ENCODE data around the gene FTSJ3. TPM values are rescaled to one million over a fixed set of nuclear protein-coding genes. Genes with fewer than 3 reads are reported as not detected.

FTSJ3 gene
- total RNA-seq, 1 experiment from 2014 or later = 82.4 TPM

DNA sequence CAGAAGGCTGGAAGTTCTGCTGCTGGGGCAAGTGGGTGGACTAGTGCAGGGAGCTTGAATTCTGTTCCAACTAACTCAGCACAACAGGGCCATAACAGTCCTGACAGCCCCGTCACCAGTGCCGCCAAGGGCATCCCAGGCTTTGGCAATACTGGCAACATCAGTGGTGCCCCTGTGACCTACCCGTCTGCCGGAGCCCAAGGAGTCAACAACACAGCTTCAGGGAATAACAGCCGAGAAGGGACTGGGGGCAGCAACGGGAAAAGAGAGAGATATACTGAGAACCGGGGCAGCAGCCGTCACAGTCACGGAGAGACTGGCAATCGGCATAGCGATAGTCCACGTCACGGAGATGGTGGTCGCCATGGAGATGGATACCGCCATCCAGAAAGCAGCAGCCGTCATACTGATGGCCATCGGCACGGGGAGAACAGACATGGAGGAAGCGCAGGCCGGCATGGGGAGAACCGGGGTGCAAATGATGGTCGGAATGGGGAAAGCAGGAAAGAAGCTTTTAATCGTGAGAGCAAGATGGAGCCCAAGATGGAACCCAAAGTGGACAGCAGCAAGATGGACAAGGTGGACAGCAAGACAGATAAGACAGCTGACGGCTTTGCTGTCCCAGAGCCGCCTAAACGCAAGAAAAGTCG, 9.6 kb downstream of the FTSJ3 start:
- no peaks in the 10 kb centered on the region for H3K9me2 ChIP-seq (replicated peaks; ENCODE audit: low read length)
- ChIA-PET CTCF (no interaction called here), POLR2A (ENCODE audit: unreplicated experiment) (no interaction called here)
- intact Hi-C loops (cut with micrococcal nuclease) = no loop called here
- H3F3A ChIP-seq (ENCODE audit: low read length, unreplicated experiment) = peaks cover 12% of the 10 kb centered on the region
- H3K9me3 ChIP-seq (ENCODE audit: low read length) = no peaks in the 10 kb centered on the region
- H3K36me3 ChIP-seq (ENCODE audit: low read depth, low read length) = peaks cover 93% of the 10 kb centered on the region
- no peak overlapping the region for H3K4me2 ChIP-seq (ENCODE audit: low read length)
- no peaks in the 10 kb centered on the region for H3K27me3 ChIP-seq (ENCODE audit: low read length)
- 0 out of 2 replicates have a peak, but pooled peaks cover 7% of the 10 kb centered on the region for H4K20me1 ChIP-seq (ENCODE audit: low read length)
- H2AFZ ChIP-seq (ENCODE audit: low read length) = no peak overlapping the region
- no peak overlapping the region for H3K27ac ChIP-seq (ENCODE audit: low read length)
- peaks cover 10% of the 10 kb centered on the region; the same call in 1 of the 2 replicates for H3K79me2 ChIP-seq (ENCODE audit: low read length)
- H3K4me1 ChIP-seq (ENCODE audit: insufficient read depth, low read length) = no peaks in the 10 kb centered on the region
- TSS peak; percentile 39 for BruUV-seq (replicated peaks)
- ATAC-seq (no peak), DNase-seq (no peak)
- TF ChIP-seq EZH2 (IDR thresholded peaks at IDR 0.05; ENCODE audit: low read length, unreplicated experiment) = no peak
- no peak for TF ChIP-seq EZH2phosphoT487 (IDR thresholded peaks at IDR 0.05; ENCODE audit: borderline replicate concordance, low read length)
- TF ChIP-seq, protein P1, sequence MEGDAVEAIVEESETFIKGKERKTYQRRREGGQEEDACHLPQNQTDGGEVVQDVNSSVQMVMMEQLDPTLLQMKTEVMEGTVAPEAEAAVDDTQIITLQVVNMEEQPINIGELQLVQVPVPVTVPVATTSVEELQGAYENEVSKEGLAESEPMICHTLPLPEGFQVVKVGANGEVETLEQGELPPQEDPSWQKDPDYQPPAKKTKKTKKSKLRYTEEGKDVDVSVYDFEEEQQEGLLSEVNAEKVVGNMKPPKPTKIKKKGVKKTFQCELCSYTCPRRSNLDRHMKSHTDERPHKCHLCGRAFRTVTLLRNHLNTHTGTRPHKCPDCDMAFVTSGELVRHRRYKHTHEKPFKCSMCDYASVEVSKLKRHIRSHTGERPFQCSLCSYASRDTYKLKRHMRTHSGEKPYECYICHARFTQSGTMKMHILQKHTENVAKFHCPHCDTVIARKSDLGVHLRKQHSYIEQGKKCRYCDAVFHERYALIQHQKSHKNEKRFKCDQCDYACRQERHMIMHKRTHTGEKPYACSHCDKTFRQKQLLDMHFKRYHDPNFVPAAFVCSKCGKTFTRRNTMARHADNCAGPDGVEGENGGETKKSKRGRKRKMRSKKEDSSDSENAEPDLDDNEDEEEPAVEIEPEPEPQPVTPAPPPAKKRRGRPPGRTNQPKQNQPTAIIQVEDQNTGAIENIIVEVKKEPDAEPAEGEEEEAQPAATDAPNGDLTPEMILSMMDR (conservative IDR thresholded peaks at IDR 0.05; ENCODE audit: low read depth, low read length) = no peak
- H3K9ac ChIP-seq (ENCODE audit: low read length) = no peak overlapping the region
- no peak overlapping the region for H3K4me3 ChIP-seq (ENCODE audit: low read length)

GRCh38 chr17:63816669-63817068, 10.8 kb downstream of the FTSJ3 start:
- CTCF ChIA-PET = no interaction called here
- H3F3A ChIP-seq (ENCODE audit: low read length, unreplicated experiment) = peaks cover 12% of the 10 kb centered on the region
- no peak for ATAC-seq

More at GRCh38 chr17:63816669-63817068, 10.8 kb downstream of the FTSJ3 start:
- Histone ChIP-seq H3K36me3 (ENCODE audit: low read depth, low read length) (peaks cover 91% of the 10 kb centered on the region), H3K9me3 (ENCODE audit: low read length) (no peaks in the 10 kb centered on the region), H3K4me1 (ENCODE audit: insufficient read depth, low read length) (no peaks in the 10 kb centered on the region), H3K9me2 (replicated peaks; ENCODE audit: low read length) (no peaks in the 10 kb centered on the region), H3K4me3 (ENCODE audit: low read length) (no peak overlapping the region), H3K79me2 (ENCODE audit: low read length) (peaks cover 6% of the 10 kb centered on the region; the same call in 1 of the 2 replicates), H3K27ac (ENCODE audit: low read length) (no peak overlapping the region), H3K4me2 (ENCODE audit: low read length) (no peak overlapping the region), H4K20me1 (ENCODE audit: low read length) (0 out of 2 replicates have a peak, but pooled peaks cover 7% of the 10 kb centered on the region), H3K27me3 (ENCODE audit: low read length) (no peaks in the 10 kb centered on the region), H2AFZ (ENCODE audit: low read length) (no peak overlapping the region), H3K9ac (ENCODE audit: low read length) (no peak overlapping the region)
- no peak for DNase-seq
- no TSS peak for BruUV-seq (replicated peaks)
- intact Hi-C loops (cut with micrococcal nuclease) = no loop called here
- POLR2A ChIA-PET (ENCODE audit: unreplicated experiment) = no interaction called here
- TF ChIP-seq, protein P1 (conservative IDR thresholded peaks at IDR 0.05; ENCODE audit: low read depth, low read length) = no peak
- TF ChIP-seq EZH2 (IDR thresholded peaks at IDR 0.05; ENCODE audit: low read length, unreplicated experiment) = no peak
- no peak for TF ChIP-seq EZH2phosphoT487 (IDR thresholded peaks at IDR 0.05; ENCODE audit: borderline replicate concordance, low read length)

Data from PC-3 (cell line).